RPMI7951 (cell line): ENCODE measurements around the gene PRRG4. TPM values are rescaled to one million over a fixed set of nuclear protein-coding genes. Genes with fewer than 3 reads are reported as not detected.
"Not testable (repeated sequence)": the region's sequence is repeated elsewhere in the genome, so short reads cannot be mapped to it uniquely, and the experiment has no call there.

Source experiments
- DNase-seq: peaks from one replicate; pipeline ENCODE4 v3.0.0-alpha.2; 2012; ENCODE audit warnings: low read depth
- total RNA-seq: library from RNA; depleted of rRNA; stranded (reverse); fragments of >200 nt; shearing (Covaris generic); gene quantifications from 2 replicates; pipeline ENCODE4 v1.2.3, GENCODE V29; 2014; rRNA removed

Gene PRRG4
- 0.24 and 0.49 TPM in 2 replicates for total RNA-seq

DNA sequence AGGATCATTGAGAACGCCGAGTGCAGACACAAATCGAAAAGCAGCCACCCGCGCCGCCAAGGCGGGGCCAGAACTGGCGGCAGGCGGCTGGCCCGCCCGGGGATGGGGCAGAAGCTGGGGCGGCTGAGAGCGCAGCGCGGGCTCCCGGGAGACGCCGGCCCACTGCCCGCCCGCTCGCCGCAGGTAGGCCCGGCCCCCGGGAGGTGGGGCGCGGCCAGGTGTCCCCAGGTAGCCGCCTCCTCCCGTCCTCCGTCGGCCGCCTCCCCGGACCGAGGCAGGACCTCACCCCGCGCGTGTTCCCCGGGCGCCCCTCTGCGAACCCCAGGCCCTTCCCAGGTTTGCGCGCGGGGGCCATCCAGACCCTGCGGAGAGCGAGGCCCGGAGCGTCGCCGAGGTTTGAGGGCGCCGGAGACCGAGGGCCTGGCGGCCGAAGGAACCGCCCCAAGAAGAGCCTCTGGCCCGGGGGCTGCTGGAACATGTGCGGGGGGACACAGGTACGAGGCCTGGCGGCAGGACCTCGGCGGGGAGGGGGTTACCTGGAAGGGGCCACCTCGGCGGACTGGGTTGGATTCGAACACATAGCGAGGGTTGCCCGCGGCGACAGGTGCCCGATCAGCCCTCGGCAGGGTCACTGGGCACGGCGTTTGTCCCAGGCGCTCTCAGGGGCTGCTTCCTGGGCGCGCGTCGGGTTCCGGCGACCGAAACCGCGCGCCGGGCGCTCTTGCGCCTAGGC is at the start of gene PRRG4:
Gene PRRG4 (plus strand): TSS at position 248 of the 733 bp plus-strand sequence. CDS start 603 bp downstream, outside the sequence.
- DNase-seq = peak; percentile 40

DNA sequence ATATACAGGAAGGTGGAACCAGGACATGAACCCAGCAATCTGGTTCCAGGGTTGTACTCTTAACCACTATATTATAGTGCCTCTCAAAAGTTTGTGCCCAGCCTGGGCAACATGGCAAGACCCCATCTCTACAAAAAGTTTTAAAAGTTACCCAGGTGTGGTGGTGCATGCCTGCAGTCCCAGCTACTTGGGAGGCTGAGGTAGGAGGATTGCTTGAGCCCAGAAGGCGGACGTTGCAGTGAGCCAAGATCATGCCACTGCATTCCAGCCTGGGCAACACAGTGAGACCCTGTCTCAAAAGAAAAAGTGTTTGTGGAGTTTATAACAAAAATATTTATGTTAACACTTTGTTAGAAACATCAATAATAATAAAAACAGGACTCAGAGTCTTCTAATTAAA is 48.9 kb upstream of the PRRG4 start:
- not testable (repeated sequence) for DNase-seq

DNA sequence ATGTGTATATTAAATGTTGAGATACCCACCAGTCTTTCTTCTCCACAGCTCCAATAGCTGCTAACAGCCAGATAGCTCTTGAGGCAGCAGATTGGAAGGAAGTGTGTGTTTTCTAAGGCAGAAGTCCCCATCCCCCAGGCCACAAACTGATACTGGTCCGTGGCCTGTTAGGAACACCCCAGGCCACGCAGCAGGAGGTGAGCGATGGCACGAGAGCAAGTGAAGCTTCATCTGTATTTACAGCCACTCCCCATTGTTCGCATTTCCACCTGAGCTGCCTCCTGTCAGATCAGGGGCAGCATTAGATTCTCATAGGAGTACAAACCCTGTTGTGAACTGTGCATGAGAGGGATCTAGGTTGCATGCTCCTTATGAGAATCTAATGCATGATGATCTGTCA is 48.0 kb upstream of the PRRG4 start:
- DNase-seq = no peak

DNA sequence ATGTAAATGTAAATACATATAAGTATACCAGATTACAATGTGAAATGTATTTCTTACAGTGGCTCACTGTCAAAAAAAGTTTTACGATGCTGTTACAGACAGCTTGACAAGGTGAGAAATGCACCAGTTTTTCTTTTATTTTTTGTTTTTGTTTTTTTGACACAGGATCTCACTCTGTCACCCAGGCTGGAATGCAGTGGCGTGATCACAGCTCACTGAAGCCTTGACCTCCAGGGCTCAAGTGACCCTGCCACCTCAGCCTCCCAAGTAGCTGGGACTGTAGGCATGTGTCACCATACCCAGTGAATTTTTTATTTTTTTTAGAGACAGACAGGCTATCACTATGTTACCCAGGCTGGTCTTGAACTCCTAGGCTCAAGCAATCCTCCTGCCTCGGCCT is 44.5 kb upstream of the PRRG4 start:
- no peak for DNase-seq

DNA sequence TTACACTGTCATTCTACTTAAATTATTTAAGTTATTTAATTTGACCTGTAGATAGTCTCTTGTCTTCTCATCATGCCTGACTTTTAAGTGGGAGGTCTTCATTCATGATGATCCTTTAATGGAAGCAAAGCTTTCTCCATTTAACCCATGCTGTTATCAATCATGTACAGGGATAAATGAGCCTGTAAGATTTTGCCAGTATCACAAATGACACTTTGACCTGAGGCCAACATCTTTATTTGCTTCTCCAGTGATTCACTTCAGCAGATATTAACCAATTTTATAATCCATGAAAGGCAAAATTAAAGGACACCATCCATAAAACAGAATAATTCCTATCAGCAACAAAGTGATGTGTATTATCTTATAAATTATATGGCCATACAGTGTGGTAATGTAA is 42.9 kb upstream of the PRRG4 start:
- DNase-seq = no peak

DNA sequence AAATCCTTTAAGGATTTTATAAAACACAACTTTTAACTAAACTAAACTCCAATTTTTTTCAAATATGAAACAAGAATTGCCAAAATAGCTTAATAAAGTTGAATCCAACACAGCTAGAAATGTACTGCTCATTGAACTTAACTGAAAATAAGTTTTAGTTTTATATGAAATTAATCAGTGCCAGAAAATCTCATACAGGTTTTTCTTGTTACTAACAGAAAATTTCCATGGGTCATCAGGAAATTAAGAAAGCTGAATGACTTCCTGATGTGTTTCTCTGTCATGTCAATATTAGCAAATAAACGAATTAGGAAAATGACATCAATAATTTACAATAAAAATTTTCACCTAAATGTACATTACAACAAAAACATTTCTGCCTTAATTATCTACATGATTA is 38.8 kb upstream of the PRRG4 start:
- DNase-seq = no peak

DNA sequence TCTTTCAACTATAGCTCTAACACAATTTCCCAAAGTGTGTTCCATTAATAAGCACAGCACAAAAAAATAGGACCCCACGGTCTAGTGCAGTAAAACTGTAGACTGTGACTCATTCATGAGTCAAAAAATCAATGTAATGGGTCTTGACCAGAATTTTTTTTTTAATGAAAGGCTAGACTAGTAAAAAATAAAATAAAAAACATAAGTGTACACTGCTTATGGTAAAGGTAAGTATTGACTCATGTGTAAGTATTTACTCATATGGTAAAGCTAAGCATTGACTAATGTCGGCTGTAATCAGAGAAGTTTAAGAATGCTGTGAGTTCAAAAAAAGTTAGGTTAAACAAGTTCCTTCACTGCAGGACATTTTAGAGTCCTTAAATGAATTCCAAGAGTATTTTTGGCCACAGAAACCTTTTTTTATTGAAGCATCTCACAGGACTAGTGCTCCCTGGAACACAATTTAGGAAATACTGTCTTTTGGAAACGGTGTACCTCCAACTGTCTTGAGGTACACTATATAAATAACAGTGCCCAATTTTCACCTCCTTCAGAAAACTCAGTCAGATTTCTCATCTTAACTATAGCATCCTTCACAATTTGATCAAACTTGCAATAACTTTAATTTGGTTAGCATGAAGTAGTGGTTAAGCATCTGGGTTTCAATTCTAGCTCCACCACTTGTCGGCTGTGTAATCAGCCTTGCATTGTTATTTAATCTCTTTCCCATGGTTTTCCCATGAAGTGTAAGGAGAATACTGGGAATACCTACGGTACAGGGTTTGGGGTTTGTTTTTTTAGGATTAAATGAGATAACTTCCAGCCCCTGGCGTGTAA is 37.4 kb upstream of the PRRG4 start:
- DNase-seq = no peak

DNA sequence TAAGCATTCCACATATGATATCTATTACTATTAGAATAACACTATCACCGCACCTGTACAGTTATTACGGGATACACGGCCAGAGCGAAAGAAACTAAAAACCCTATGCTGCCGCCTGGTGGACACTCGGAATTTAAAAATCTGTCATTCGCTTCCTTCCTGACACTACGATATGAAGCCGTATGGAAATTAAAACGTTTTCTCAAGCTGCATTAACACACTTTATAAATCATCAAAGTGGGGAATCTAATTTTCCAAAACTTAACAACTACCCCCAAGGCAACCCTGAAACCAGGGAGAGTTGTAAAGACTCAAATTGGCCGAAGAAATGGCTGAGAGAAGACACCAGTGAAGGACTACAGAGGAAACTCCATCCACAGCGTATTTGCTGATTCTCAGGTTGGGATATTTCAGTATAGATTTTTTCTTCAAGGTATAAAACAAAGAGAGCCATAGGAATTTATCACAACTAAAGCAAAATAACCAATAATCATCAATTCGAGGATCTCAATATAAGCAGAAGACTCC is 36.7 kb upstream of the PRRG4 start:
- DNase-seq = peak; percentile 27

DNA sequence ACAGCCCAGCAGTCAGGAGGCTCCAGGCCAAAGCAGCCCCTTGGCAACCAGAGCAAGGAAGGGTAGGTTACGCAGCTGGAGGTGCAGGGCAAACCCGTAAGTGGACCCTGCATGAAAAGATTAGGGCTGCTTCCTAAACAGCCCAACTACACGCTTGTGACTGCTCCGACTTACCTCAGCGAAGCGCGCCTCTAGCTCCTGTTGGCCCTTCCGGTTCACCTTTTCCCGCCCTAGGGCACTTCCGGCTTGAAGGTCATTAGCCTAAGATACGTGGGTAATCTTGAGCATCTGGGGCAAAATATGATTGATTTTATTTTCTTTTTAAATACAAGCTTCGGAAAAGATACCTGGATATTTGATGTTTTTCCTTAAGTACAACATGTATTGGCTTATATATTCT is 35.3 kb upstream of the PRRG4 start, which contains the start of gene CCDC73:
Gene CCDC73 (minus strand): TSS at position 224 of the 400 bp plus-strand sequence. CDS start 34,419 bp downstream, outside the sequence.
- no peak for DNase-seq

DNA sequence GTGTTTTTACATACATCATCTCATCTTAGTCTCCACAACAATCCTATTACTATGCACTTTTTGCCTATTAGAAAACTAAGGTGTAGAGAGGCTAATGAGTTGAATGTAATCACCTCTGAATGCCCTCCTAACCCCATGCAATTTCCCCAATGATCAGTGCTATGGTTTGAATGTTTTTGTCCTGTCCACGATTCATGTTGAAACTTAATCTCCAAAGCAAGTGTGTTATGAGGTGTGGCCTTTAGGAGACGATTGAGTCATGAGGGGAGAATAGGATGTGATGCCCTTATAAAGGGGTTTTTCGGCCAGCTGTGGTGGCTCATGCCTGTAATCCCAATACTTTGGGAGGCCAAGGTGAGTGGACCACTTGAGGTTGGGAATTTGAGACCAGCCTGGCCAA is 33.3 kb upstream of the PRRG4 start:
- DNase-seq = no peak

DNA sequence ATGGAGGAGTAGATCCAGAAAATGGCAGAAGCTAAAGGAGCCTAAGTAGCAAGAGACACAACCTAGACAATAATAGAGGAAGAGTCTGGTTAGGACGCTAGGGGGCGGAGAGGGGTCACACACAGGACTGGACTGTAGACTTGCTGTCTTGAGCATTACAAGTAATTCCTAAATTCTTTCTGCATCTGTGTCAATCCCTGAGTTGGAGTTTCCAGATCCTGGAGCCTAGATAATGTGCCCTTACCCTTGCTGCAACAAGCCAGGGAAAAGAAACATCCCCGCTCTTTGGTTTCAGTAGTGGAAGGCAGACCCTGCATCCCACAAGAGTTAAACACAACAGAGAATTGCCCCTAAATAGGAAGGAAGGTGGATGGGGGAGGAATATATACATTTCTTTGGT is 20.4 kb upstream of the PRRG4 start:
- DNase-seq = peak; percentile 60

DNA sequence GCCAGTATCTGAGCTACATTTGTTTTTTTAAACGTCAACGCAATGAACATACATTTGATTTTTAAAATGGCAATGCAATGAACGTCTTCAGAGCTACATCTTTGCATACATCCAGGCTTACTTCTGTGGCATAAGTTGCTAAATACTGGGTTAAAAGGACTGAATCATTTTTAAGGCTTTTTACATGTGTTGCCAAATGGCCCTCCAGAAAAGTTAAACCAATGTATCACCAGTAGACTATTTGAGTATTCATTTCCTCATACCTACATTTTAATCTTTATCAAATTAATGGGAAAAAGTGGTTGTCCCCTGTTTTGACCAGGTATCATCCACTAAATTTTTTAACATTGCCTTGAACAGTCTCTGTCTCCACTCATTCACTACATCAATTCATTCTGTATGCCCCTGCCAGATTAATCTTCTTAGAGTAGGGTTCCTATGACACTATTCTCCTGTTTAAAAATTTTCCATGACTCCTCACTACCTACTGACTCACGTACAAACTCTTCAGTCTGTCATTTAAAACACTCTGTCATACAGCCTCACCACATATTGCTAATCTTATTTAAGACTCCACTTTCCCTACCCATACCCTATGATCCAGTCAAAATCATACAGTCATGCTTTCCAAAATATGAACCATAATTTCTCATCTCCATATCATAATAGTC is 12.4 kb upstream of the PRRG4 start:
- DNase-seq = no peak

DNA sequence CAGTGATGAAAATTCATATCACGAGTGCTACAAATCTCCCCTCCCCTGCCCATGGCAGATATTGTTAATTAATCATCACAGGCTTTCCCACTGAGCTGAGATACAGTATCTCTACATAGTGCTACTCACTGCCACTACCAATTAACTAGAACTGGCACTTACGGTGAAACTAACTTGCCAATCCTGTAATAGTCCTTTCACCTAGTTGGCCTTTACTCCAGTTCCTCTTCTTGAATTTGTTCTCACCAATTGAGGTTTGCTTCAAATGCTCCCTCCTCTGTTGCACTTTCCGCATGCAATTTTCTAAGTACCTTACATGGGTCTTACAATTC is 11.9 kb upstream of the PRRG4 start:
- DNase-seq = no peak

DNA sequence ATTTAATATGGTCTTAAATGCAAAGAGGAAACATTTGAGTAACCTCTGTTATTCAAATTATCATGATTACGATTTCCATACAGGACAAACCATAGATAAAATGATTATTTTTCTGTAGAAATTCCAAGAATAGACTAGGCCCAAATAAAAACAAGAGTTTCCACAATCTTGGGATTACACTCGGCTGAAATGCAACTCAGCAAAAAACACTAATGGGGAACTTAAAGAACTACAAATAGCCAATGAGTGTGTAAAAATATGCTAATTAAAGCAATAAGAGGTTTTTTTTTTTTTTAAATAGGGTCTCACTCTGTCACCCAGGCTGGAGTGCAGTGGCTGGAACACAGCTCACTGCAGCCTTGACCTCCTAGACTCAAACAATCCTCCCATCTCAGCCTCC is 10.5 kb upstream of the PRRG4 start:
- no peak for DNase-seq

DNA sequence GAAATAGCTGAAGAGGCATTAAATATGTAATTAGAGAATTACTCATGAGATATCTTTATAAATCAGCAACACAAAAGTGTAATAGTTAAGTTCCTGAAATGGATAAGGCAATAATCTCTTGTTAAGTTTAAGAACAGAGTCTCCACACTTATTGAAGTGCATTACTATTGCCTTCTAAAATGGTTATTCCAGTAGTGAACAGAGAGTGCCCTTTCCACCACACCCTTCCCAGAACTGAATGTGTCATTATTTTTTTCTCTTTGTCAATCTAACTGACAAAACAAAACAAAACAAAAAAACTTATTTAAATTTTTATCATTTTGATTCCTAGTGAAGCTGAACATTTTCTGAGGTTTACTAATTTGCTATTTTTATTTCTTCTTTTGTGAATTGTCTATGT is 9.2 kb upstream of the PRRG4 start:
- no peak for DNase-seq

DNA sequence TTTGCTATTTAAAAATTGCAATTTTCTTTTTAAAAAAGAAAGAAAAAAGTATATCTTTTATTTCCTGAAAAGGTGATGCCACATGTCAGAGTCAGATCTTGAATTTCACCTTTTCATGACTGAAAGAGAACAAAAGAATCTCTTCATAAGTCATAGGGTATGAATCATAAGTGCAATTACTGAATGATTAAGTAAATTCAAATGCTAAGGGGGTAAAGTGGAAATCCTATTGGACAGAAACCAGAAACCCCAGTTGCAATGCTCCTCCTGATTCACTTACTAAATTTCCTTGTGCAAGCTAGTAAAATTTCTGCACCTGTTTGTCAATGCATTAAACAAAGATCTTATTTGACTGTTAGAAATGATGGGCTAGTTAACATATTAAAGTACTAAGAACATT is 8.2 kb upstream of the PRRG4 start:
- peak; percentile 24 for DNase-seq

DNA sequence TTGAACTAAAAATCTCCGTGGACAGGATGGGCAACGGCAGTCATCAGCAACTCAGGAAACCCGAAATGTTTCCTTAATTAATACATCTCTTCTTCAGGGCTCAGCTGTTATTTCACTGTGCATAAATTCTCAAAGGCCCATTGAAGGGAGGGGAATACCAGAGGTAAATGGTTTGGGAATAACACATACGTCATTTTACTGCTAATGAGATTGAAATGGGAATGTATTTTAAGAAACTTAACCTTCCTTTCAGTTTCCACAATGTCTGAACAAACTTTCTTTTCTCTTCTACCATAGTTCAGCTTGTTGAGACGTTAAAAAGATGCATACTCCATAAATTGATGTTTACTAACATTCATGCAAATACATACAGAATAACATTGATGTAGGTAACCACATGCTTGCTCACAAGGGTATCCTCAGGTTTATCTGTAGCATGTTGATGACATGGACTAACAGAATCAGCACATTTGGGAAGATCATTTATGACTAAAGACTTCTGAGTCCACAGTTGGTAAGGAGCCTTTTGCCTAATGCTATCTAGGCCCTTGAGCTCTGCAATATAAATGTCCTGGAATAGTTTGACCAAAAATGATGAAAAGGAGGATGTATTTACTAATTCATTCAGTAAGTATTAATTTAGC is 7.7 kb upstream of the PRRG4 start:
- DNase-seq = no peak

DNA sequence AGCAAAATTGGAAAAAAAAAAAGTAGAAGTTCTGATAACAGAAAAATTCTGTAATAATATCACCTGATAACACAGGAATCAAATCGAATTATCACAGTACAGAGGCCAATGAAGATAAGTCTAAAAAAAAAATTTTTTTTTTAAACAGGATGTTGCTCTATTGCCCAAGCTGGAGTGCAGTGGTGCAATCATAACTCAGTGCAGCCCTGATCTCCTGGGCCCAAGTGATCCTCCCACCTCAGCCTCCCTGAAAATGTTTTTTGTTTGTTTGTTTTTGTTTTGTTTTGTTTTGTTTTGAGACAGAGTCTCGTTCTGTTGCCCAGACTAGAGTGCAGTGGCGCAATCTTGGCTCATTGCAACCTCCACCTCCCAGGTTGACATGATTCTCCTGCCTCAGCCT is 6.1 kb upstream of the PRRG4 start:
- not testable (repeated sequence) for DNase-seq

DNA sequence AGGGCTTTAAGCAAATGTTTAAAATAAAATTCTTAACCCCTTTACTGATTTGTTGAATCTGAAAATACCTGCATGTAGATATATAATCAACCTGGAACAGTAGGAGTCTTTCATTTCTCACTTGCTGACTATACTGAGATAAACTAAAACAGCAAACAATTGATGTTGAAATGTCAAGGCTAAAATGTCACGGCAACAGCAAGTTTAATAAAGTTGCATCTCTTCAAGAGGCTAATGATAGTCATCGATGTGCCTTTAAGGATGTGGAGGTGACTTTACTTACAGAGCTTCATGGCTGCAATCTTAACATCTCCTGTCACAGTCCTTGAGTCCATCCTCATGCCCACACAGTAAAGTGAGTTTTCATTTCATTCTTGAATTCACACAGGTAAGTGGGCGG is 3.6 kb upstream of the PRRG4 start:
- DNase-seq = no peak

DNA sequence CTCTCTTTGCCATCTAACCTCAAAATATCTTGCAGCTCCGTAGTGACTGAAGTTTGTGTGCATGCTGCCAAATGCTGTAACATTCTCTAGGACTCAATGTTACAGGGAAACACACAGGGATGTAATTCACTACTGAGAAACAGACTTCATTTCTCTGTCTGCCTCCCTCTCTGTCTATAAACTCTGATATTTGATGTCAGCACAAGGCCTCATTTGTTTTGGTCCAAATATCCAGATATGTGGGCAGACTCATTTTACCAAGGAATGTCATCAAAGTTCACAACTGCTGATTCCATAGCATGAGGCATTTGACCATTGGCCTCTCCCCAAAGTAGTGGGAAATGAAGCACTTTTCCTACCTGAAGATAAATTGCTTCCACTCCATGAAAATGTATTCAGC is 2.5 kb upstream of the PRRG4 start:
- DNase-seq = no peak

DNA sequence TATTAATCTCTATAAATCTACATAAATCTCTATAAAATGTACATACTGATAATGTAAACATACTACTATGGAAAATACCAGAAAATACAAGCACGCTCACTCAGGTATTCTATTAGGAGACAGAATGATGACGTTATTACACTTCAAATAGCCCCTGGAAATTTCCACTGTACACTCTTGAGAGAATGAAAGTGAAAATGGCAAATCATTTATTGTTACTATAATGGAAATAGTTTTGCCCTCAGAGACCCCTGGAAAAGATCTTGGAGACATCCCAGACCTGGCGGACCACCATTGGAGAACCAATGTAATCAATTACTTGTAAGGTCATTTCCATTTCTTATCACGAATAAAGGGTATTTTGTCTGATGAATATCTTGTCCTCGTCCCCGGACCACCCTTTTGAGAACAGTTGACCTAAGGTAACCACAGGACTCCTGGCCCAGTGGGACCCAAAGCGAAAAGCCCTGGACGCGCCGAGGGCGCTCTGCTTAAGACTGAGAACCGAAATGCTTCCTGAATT is 509 bp upstream of the PRRG4 start:
- DNase-seq = peak; percentile 15

DNA sequence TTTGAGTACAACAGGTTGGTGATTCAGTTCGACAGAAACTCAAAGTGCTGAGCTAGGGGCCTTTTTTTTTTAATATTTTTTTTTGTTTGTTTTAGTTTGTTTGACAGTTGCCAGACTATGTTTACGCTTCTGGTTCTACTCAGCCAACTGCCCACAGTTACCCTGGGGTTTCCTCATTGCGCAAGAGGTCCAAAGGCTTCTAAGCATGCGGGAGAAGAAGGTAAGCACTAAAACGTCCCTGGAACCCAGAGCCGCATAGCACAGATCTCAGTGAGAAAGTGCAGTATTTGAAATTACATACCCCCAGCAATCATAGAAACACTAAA is 649 bp downstream of the PRRG4 start:
- peak; percentile 9 for DNase-seq
